ENCODE results near the gene GIMAP1.

Gene GIMAP1

GRCh38 chr7:150722431-150722931, 6.1 kb downstream of the GIMAP1 start:
- DNase-seq (ENCODE audit: low spot score): no peak

GRCh38 chr7:150723467-150723866, 7.1 kb downstream of the GIMAP1 start:
- no peak for DNase-seq (ENCODE audit: low spot score)

- no peak for DNase-seq (ENCODE audit: low spot score)
These were observed 11.0 kb downstream of the GIMAP1 start for GRCh38 chr7:150727381-150727780.

GRCh38 chr7:150728011-150728410, 11.6 kb downstream of the GIMAP1 start:
- no peak for DNase-seq (ENCODE audit: low spot score)

- DNase-seq (ENCODE audit: low spot score): no peak
These were observed 12.2 kb downstream of the GIMAP1 start for GRCh38 chr7:150728609-150729008.

- no peak for DNase-seq (ENCODE audit: low spot score)
These were observed 15.5 kb downstream of the GIMAP1 start for GRCh38 chr7:150731916-150732315.

GRCh38 chr7:150732786-150733481, 16.5 kb downstream of the GIMAP1 start:
- no peak for DNase-seq (ENCODE audit: low spot score)

GRCh38 chr7:150733482-150734095, 17.2 kb downstream of the GIMAP1 start:
- DNase-seq (ENCODE audit: low spot score): no peak

DNA sequence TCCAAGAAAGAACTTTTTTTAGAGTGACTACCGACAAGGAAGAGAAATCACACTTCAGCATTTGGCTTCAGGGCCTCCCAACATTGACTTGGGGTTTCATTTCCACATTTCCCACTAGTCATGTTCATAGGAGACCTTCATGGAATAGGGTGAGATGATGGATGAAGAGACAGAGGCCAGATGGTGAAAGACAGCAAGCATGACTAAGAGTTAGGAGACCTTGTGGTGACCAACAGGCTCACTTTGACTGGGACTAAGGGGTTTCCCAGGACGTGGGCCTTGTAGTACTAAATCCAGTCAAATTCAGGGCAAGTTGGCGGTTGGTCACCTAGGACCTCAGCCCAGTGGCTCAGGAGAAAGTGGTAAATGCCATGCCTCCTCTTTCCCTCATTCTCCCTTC, 17.8 kb downstream of the GIMAP1 start:
- DNase-seq (ENCODE audit: low spot score): no peak

DNA sequence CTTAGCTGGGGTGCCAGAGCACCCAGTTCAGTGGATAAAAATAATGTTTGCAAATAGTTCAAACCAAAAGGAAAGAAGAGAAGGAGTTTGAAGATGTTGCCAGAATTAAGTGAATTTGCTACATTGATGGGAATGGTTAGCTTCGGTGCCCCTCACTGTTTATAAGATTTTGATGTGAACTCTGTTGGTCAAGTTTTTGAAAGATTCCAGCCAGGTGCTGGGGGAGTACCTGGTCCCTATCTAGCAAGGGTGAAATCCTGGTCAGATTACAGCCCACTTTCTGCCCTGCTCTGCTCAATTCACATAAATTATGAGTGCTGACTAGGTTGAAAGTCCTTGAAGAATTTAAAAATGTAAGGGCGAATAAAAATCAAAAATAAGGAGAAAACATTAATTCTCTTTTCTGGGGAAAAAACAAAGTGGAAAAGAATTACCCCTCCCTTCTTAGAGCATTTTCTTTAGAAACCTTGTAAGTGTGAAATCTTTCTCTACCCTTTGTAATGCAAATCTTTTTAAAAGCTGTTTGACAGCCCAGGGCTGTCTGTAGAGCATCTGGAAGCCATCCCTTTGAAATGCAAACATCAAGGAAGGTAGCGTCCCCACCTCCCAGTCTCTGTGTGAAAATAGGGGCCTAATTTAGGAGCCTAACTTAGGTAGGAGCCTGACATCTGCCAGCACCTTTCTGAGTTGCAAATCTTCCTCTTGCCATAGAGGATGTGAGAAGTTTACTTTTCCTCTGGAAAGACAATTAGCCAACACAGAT, 19.4 kb downstream of the GIMAP1 start:
- DNase-seq (ENCODE audit: low spot score): no peak

DNA sequence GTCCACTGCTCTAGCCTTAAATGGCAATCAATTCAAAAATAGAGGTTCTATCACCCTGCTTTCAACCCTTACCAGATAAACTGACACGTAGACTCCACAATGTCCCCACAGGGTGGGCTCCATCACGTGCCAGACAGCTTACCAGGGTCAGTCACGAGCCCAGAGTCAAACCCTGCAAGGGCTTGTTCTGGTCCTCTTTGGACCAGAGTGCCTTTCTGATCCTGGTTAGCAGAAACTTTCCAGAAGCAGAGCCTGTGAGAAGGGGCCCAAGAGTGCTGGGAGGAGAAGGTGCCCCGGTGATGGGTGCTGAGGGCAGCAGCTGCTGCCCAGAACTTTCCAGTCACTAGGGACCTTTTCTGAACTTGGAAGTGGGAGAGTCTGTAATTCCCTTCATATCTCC, 20.5 kb downstream of the GIMAP1 start:
- no peak for DNase-seq (ENCODE audit: low spot score)

- DNase-seq (ENCODE audit: low spot score): no peak
These were observed 21.0 kb downstream of the GIMAP1 start, which contains the start of gene GIMAP5 for GRCh38 chr7:150737265-150738055. Gene GIMAP5 (plus strand): TSS chr7:150737418. CDS start chr7:150740885, 3,467 bp downstream.

- DNase-seq (ENCODE audit: low spot score): no peak
These were observed 21.7 kb downstream of the GIMAP1 start for GRCh38 chr7:150738092-150738491.

GRCh38 chr7:150738591-150739001, 22.2 kb downstream of the GIMAP1 start:
- no peak for DNase-seq (ENCODE audit: low spot score)

DNA sequence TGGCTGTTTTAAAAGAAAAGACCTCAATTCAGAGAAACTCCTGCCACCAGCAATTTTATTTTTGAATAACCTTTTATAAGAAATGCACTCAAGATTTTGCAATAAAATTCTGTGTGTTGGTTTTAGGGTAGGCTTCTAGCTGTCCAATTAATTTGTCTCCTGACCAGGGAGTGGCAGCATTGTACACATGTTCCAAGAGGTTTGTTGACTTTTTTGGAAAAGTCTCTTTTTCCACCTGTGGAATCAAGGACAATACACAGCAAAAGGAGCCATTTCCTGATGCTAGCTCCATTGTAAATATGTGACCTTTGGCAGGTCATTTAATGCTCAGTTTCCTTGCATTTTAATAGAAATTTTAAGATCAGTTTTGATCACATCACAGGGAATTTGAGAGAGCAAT, 22.6 kb downstream of the GIMAP1 start:
- DNase-seq (ENCODE audit: low spot score): peak; percentile 2

DNA sequence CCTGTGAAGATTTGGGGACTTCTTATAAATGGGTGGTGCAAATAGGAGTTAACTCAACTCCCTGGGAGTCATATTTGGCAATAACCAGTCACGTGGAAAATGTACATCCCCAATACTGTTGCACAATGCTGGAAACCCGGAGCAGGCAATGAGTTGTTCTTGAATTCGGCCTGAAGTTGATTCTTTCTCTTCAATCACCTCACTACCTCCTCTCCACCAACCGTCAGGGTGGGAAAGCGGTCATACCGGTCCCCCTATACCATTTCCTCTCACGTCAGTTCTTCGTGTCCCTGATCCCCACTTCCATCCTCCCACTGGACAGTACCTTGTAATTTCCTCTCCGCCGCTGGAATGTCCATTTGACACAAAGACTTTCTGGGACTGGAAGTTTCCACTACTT, 23.6 kb downstream of the GIMAP1 start:
- no peak for DNase-seq (ENCODE audit: low spot score)

DNA sequence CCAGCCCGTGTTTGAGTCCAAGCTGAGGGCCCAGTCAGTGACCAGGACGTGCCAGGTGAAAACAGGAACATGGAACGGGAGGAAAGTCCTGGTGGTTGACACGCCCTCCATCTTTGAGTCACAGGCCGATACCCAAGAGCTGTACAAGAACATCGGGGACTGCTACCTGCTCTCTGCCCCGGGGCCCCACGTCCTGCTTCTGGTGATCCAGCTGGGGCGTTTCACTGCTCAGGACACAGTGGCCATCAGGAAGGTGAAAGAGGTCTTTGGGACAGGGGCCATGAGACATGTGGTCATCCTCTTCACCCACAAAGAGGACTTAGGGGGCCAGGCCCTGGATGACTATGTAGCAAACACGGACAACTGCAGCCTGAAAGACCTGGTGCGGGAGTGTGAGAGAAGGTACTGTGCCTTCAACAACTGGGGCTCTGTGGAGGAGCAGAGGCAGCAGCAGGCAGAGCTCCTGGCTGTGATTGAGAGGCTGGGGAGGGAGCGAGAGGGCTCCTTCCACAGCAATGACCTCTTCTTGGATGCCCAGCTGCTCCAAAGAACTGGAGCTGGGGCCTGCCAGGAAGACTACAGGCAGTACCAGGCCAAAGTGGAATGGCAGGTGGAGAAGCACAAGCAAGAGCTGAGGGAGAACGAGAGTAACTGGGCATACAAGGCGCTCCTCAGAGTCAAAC, 26.0 kb downstream of the GIMAP1 start:
- DNase-seq (ENCODE audit: low spot score): no peak

GRCh38 chr7:150744041-150744656, 27.7 kb downstream of the GIMAP1 start:
- no peak for DNase-seq (ENCODE audit: low spot score)

DNA sequence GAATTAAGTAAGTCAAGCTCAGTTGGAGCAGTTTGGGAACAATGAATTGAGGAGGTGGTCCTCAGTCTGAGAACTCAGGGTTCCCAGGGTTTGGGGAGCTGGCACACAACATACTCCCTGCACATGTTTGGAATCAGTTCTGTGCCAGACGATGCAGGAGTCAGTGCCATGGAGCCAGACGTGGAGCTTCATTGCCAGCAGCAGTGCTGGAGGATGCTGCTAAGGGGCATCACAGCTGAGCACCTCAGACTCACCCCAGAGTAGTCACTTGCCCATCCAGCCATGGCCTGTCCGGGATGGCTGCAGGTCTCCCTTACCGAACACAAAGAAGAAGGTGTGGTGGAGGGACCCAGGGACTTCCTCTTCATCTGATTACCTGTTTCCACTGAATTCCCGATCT, 28.7 kb downstream of the GIMAP1 start:
- no peak for DNase-seq (ENCODE audit: low spot score)

GRCh38 chr7:150745876-150746275, 29.5 kb downstream of the GIMAP1 start:
- DNase-seq (ENCODE audit: low spot score): no peak

DNA sequence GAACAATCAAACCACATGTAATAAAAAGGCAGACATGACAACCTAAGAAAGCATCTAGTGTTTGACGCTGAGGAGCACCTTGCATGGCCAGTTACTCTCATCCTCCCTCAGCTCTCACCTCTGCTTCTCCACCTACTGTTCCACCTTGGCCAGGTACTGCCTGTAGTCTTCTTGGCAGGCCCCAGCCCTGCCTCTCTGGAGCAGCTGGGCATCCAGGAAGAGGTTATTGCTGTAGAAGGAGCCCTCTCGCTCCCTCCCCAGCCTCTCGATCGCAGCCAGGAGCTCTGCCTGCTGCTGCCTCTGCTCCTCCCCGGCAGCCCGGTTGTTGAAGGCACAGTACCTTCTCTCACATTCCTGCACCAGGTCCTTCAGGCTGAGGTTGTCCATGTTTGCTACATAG, 30.5 kb downstream of the GIMAP1 start:
- DNase-seq (ENCODE audit: low spot score): no peak

All from cerebellar cortex (tissue), 1 donor.